ENCODE results near the gene OTUD7B.

DNA sequence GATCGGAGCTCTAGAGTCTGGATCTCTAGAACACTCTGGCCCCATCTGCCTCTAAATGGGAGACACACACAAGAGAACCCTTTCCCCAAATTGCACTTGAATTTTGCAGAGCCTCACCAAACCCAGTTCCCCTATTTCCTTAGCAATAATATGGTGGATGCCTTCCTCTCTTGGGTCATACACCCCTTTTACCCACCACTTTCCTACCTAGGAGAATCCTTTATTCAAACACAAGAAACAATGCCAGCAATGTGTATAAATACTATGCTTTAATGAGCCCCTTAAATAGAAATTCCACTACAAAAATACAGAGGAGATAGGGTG is 82.2 kb downstream of the OTUD7B start:
- TF ChIP-seq EZH2 (IDR thresholded peaks at IDR 0.05; ENCODE audit: borderline replicate concordance) (no peak), CTCF (IDR thresholded peaks at IDR 0.05; ENCODE audit: poor library complexity) (no peak)
